Measurements from ENCODE around the gene NMB.

The NMB gene

DNA sequence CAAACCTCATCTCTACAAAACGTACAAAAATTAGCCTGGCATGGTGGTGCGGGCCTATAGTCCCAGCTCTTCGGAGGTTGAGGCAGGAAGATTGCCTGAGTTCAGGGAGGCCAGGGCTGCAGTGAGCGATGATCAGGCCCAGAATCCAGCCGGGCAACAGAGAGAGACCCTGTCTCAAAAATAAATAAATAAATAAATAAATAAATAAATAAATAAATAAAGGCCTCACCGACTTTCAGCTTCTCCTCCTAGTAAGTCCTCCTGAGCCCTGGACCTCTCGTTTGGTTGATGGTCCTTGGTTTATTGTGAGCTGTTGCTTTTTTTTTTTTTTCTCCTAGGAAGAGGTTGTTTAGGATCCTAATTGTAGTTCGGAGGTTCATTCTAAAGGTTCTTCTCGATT lies 29.0 kb downstream of the NMB start:
- no peak for DNase-seq (ENCODE audit: low read depth in 1 of 2, low spot score in 1 of 2)
- no peak overlapping the region for H3K4me3 ChIP-seq (replicated peaks; ENCODE audit: insufficient read depth, low read length)
- H3K27me3 ChIP-seq (ENCODE audit: insufficient read depth, poor library complexity, severe bottlenecking), result no peaks in the 10 kb centered on the region
- H3K27ac ChIP-seq (replicated peaks), result no peak overlapping the region
- no peak for TF ChIP-seq SPI1 (IDR thresholded peaks at IDR 0.05; ENCODE audit: borderline replicate concordance, low read depth)
- TF ChIP-seq, protein P1, sequence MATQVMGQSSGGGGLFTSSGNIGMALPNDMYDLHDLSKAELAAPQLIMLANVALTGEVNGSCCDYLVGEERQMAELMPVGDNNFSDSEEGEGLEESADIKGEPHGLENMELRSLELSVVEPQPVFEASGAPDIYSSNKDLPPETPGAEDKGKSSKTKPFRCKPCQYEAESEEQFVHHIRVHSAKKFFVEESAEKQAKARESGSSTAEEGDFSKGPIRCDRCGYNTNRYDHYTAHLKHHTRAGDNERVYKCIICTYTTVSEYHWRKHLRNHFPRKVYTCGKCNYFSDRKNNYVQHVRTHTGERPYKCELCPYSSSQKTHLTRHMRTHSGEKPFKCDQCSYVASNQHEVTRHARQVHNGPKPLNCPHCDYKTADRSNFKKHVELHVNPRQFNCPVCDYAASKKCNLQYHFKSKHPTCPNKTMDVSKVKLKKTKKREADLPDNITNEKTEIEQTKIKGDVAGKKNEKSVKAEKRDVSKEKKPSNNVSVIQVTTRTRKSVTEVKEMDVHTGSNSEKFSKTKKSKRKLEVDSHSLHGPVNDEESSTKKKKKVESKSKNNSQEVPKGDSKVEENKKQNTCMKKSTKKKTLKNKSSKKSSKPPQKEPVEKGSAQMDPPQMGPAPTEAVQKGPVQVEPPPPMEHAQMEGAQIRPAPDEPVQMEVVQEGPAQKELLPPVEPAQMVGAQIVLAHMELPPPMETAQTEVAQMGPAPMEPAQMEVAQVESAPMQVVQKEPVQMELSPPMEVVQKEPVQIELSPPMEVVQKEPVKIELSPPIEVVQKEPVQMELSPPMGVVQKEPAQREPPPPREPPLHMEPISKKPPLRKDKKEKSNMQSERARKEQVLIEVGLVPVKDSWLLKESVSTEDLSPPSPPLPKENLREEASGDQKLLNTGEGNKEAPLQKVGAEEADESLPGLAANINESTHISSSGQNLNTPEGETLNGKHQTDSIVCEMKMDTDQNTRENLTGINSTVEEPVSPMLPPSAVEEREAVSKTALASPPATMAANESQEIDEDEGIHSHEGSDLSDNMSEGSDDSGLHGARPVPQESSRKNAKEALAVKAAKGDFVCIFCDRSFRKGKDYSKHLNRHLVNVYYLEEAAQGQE (IDR thresholded peaks at IDR 0.05; ENCODE audit: insufficient replicate concordance, low read depth), result no peak
- TF ChIP-seq, protein P2, sequence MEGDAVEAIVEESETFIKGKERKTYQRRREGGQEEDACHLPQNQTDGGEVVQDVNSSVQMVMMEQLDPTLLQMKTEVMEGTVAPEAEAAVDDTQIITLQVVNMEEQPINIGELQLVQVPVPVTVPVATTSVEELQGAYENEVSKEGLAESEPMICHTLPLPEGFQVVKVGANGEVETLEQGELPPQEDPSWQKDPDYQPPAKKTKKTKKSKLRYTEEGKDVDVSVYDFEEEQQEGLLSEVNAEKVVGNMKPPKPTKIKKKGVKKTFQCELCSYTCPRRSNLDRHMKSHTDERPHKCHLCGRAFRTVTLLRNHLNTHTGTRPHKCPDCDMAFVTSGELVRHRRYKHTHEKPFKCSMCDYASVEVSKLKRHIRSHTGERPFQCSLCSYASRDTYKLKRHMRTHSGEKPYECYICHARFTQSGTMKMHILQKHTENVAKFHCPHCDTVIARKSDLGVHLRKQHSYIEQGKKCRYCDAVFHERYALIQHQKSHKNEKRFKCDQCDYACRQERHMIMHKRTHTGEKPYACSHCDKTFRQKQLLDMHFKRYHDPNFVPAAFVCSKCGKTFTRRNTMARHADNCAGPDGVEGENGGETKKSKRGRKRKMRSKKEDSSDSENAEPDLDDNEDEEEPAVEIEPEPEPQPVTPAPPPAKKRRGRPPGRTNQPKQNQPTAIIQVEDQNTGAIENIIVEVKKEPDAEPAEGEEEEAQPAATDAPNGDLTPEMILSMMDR (IDR thresholded peaks at IDR 0.05; ENCODE audit: insufficient read depth, low read length), result no peak
- no peak for TF ChIP-seq POLR2AphosphoS5 (IDR thresholded peaks at IDR 0.05; ENCODE audit: low read depth)
- TF ChIP-seq GABPA (IDR thresholded peaks at IDR 0.05; ENCODE audit: low read depth), result no peak

DNA sequence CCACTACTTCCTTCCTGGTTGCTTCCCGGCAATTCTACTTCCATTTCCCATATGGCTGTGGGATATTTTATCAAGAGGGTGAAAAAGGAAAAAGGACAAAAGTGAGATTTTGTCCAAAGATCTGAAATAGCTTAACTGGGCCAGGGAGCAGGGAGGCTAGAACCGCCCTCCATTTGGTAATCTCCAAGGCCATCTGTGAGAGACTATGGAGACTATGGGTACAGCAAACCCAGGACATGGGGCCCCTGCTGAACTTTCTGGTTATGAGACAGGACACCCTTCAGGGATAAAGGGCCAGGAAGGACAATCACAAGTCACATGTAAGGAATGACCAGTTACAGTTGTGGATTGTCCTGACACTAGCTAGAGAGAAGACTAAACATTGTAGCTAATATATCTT lies 32.9 kb downstream of the NMB start:
- Histone ChIP-seq H3K27ac (replicated peaks) (no peak overlapping the region), H3K4me3 (replicated peaks; ENCODE audit: insufficient read depth, low read length) (no peak overlapping the region), H3K27me3 (ENCODE audit: insufficient read depth, poor library complexity, severe bottlenecking) (no peaks in the 10 kb centered on the region)
- TF ChIP-seq SPI1 (IDR thresholded peaks at IDR 0.05; ENCODE audit: borderline replicate concordance, low read depth), result no peak
- TF ChIP-seq, protein P1 (IDR thresholded peaks at IDR 0.05; ENCODE audit: insufficient replicate concordance, low read depth), result no peak
- TF ChIP-seq POLR2AphosphoS5 (IDR thresholded peaks at IDR 0.05; ENCODE audit: low read depth), result no peak
- TF ChIP-seq, protein P2 (IDR thresholded peaks at IDR 0.05; ENCODE audit: insufficient read depth, low read length), result no peak
- TF ChIP-seq GABPA (IDR thresholded peaks at IDR 0.05; ENCODE audit: low read depth), result no peak
- no peak for DNase-seq (ENCODE audit: low read depth in 1 of 2, low spot score in 1 of 2)

DNA sequence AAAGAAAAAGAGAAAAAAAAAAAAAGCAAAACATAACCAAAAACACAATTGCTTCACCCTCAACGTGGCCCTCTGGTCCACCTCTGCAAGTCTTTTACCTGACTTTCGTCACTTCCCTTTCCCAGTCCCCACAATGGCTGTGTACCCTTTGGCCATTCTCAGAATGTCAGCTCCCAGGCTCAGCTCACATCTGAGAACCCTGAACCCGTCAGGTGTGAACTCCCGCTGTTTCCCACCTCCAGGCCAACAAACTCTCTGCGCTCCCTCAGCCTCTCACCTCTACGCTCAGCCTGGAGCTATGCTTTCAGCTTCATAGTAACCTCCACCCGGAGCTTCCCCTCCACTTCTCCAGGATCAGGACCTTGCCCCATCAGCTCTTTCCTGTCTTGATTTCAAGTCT lies 33.6 kb downstream of the NMB start:
- no peak overlapping the region for H3K4me3 ChIP-seq (replicated peaks; ENCODE audit: insufficient read depth, low read length)
- no peak overlapping the region for H3K27ac ChIP-seq (replicated peaks)
- no peak for DNase-seq (ENCODE audit: low read depth in 1 of 2, low spot score in 1 of 2)
- H3K27me3 ChIP-seq (ENCODE audit: insufficient read depth, poor library complexity, severe bottlenecking), result no peaks in the 10 kb centered on the region
- TF ChIP-seq GABPA (IDR thresholded peaks at IDR 0.05; ENCODE audit: low read depth) (no peak), POLR2AphosphoS5 (IDR thresholded peaks at IDR 0.05; ENCODE audit: low read depth) (no peak), SPI1 (IDR thresholded peaks at IDR 0.05; ENCODE audit: borderline replicate concordance, low read depth) (no peak)
- TF ChIP-seq, protein P1 (IDR thresholded peaks at IDR 0.05; ENCODE audit: insufficient replicate concordance, low read depth), result no peak
- TF ChIP-seq, protein P2 (IDR thresholded peaks at IDR 0.05; ENCODE audit: insufficient read depth, low read length), result no peak

All from HL-60 (cell line).